ENCODE results near the gene SNAPC5. TPM values are rescaled to one million over a fixed set of nuclear protein-coding genes. Genes with fewer than 3 reads are reported as not detected.
"Not testable (repeated sequence)": the region's sequence is repeated elsewhere in the genome, so short reads cannot be mapped to it uniquely, and the experiment has no call there.

SNAPC5 gene
- polyA plus RNA-seq, 1 donor (not counting 4 experiments of a cell fraction or from before 2014, with no cell fraction given): 16.1 TPM

- Histone ChIP-seq H3K9me3 (ENCODE audit: control insufficient read depth, low read depth, low read length) (no peaks in the 10 kb centered on the region), H2AFZ (ENCODE audit: control insufficient read depth, low read length) (no peak overlapping the region), H3K4me3 (ENCODE audit: control insufficient read depth in 2 of 3, extremely low read depth in 1 of 3, insufficient read depth in 2 of 3, low read depth in 1 of 3, low read length in 3 of 3) (no peak overlapping the region), H4K20me1 (ENCODE audit: control insufficient read depth, extremely low read depth, insufficient read depth, low read length) (no peaks in the 10 kb centered on the region), H3K4me2 (ENCODE audit: control insufficient read depth, extremely low read depth, insufficient read depth, low read depth, low read length) (no peak overlapping the region), H3K79me2 (ENCODE audit: control insufficient read depth, insufficient read depth, low read length) (peaks cover 8% of the 10 kb centered on the region), H3K27me3 (ENCODE audit: control insufficient read depth, extremely low read depth, insufficient read depth, low read length) (no peaks in the 10 kb centered on the region), H3K4me1 (ENCODE audit: control insufficient read depth, extremely low read depth, insufficient read depth, low read length) (peaks cover 38% of the 10 kb centered on the region), H3K9ac (ENCODE audit: control insufficient read depth, extremely low read depth, insufficient read depth, low read length) (no peak overlapping the region), H3K36me3 (ENCODE audit: control insufficient read depth in 2 of 2, extremely low read depth in 1 of 2, insufficient read depth in 2 of 2, low read length in 2 of 2) (peaks cover 1 to 8% of the 10 kb centered on the region in 2 experiments), H3K9me1 (ENCODE audit: control insufficient read depth, extremely low read depth, insufficient read depth, low read length) (no peaks in the 10 kb centered on the region), H3K27ac (ENCODE audit: control insufficient read depth, insufficient read depth, low read length) (peak overlapping the region; percentile 5)
- DNase-seq (ENCODE audit: low read depth, low spot score): no peak
- TF ChIP-seq EZH2 (IDR thresholded peaks at IDR 0.05; ENCODE audit: low read length): no peak
- no peak for TF ChIP-seq CTCF (optimal IDR thresholded peaks at IDR 0.05 in 1 of 3, IDR thresholded peaks at IDR 0.05 in 1 of 3, conservative IDR thresholded peaks at IDR 0.05 in 1 of 3; ENCODE audit: extremely low read depth in 1 of 3, insufficient read depth in 2 of 3, low read length in 3 of 3)
- dilution Hi-C loops (cut with MboI; ENCODE audit: extremely low pct_ligation_motif_present, low sequenced_read_pairs): no loop called here
- no peak for FAIRE-seq
Observed at GRCh38 chr15:66462627-66463026, 34.9 kb downstream of the SNAPC5 start.

GRCh38 chr15:66461917-66462316, 35.6 kb downstream of the SNAPC5 start:
- TF ChIP-seq EZH2 (IDR thresholded peaks at IDR 0.05; ENCODE audit: low read length): no peak
- dilution Hi-C loops (cut with MboI; ENCODE audit: extremely low pct_ligation_motif_present, low sequenced_read_pairs): no loop called here
- Histone ChIP-seq H3K4me3 (ENCODE audit: control insufficient read depth in 2 of 3, extremely low read depth in 1 of 3, insufficient read depth in 2 of 3, low read depth in 1 of 3, low read length in 3 of 3) (peak overlapping the region in 2 of 3 experiments; percentile 1 to 37), H3K9me3 (ENCODE audit: control insufficient read depth, low read depth, low read length) (no peaks in the 10 kb centered on the region), H3K27me3 (ENCODE audit: control insufficient read depth, extremely low read depth, insufficient read depth, low read length) (no peaks in the 10 kb centered on the region), H3K27ac (ENCODE audit: control insufficient read depth, insufficient read depth, low read length) (peak overlapping the region; percentile 82), H2AFZ (ENCODE audit: control insufficient read depth, low read length) (no peak overlapping the region), H3K4me1 (ENCODE audit: control insufficient read depth, extremely low read depth, insufficient read depth, low read length) (peaks cover 38% of the 10 kb centered on the region), H3K79me2 (ENCODE audit: control insufficient read depth, insufficient read depth, low read length) (peaks cover 8% of the 10 kb centered on the region), H3K36me3 (ENCODE audit: control insufficient read depth in 2 of 2, extremely low read depth in 1 of 2, insufficient read depth in 2 of 2, low read length in 2 of 2) (peaks cover 1 to 8% of the 10 kb centered on the region in 2 experiments), H3K4me2 (ENCODE audit: control insufficient read depth, extremely low read depth, insufficient read depth, low read depth, low read length) (peak overlapping the region; percentile 60), H4K20me1 (ENCODE audit: control insufficient read depth, extremely low read depth, insufficient read depth, low read length) (no peaks in the 10 kb centered on the region), H3K9me1 (ENCODE audit: control insufficient read depth, extremely low read depth, insufficient read depth, low read length) (no peaks in the 10 kb centered on the region), H3K9ac (ENCODE audit: control insufficient read depth, extremely low read depth, insufficient read depth, low read length) (peak overlapping the region; percentile 45)
- DNase-seq (ENCODE audit: low read depth, low spot score) (no peak), FAIRE-seq (peak; percentile 92)

GRCh38 chr15:66461294-66461693, 36.3 kb downstream of the SNAPC5 start:
- H3K36me3 ChIP-seq (ENCODE audit: control insufficient read depth in 2 of 2, extremely low read depth in 1 of 2, insufficient read depth in 2 of 2, low read length in 2 of 2); H3K9me3 ChIP-seq (ENCODE audit: control insufficient read depth, low read depth, low read length); H4K20me1 ChIP-seq (ENCODE audit: control insufficient read depth, extremely low read depth, insufficient read depth, low read length); dilution Hi-C loops (cut with MboI; ENCODE audit: extremely low pct_ligation_motif_present, low sequenced_read_pairs); H3K27me3 ChIP-seq (ENCODE audit: control insufficient read depth, extremely low read depth, insufficient read depth, low read length); DNase-seq (ENCODE audit: low read depth, low spot score); FAIRE-seq; H2AFZ ChIP-seq (ENCODE audit: control insufficient read depth, low read length); H3K9me1 ChIP-seq (ENCODE audit: control insufficient read depth, extremely low read depth, insufficient read depth, low read length): not testable (repeated sequence)
- peaks cover 38% of the 10 kb centered on the region for H3K4me1 ChIP-seq (ENCODE audit: control insufficient read depth, extremely low read depth, insufficient read depth, low read length)
- peak overlapping the region; percentile 99 for H3K27ac ChIP-seq (ENCODE audit: control insufficient read depth, insufficient read depth, low read length)
- peaks cover 10% of the 10 kb centered on the region for H3K79me2 ChIP-seq (ENCODE audit: control insufficient read depth, insufficient read depth, low read length)
- H3K4me3 ChIP-seq (ENCODE audit: control insufficient read depth in 2 of 3, extremely low read depth in 1 of 3, insufficient read depth in 2 of 3, low read depth in 1 of 3, low read length in 3 of 3): peak overlapping the region in 2 of 3 experiments; percentile 1 to 33
- peak overlapping the region; percentile 82 for H3K9ac ChIP-seq (ENCODE audit: control insufficient read depth, extremely low read depth, insufficient read depth, low read length)
- peak overlapping the region; percentile 96 for H3K4me2 ChIP-seq (ENCODE audit: control insufficient read depth, extremely low read depth, insufficient read depth, low read depth, low read length)
